GM18517 (cell line): ENCODE results near the gene ZNF219.

Source experiments
- ATAC-seq: cut with Tn5 transposase; IDR thresholded peaks from one replicate; pipeline ENCODE4 v1.9.1; 2021; ENCODE audit warnings: mild to moderate bottlenecking, moderate library complexity; ENCODE audit not compliant: unreplicated experiment

Gene ZNF219

DNA sequence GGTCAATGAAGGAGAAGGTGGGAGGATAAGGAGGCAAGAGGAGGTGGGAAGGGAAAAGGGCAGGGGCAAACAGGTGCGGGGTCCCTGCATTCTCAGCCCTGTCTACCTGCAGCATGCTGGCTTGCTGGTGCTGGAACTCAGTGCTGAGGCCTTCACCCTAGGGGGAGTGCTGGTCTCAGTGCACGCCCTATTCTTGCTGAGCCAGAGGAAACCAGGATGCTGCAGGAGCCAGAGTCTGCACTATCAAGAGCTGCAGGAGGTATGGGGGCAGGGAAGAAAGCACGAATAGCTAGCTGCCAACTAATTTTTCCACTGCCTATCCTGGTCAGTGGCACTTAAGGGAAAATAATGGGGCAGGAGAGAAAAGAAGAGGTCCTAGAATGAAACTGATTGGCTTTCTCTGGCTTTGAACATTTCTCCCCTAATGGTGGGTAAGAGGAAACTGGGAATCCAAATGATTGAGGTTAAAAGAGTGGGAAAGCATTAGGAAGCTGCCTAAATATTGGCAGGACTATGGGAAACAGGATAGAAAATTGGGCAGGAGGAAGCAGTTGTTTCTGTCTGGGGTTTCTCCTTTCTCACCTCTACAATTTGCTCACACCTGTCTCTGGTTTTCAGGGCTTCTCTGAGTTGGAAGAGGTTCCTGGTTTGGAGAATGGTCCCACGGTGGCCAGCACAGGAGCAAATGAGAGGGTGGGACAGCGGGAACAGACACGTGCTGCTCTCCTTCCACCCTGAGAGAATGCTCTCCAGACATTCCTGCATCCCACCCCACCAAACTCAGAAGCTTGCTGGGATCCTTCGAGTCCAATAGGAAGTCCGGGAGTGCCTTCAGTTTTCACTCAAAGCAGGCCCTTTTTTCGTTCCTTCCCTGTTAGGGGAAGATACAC is 4.3 kb upstream of the ZNF219 start:
- ATAC-seq = no peak

DNA sequence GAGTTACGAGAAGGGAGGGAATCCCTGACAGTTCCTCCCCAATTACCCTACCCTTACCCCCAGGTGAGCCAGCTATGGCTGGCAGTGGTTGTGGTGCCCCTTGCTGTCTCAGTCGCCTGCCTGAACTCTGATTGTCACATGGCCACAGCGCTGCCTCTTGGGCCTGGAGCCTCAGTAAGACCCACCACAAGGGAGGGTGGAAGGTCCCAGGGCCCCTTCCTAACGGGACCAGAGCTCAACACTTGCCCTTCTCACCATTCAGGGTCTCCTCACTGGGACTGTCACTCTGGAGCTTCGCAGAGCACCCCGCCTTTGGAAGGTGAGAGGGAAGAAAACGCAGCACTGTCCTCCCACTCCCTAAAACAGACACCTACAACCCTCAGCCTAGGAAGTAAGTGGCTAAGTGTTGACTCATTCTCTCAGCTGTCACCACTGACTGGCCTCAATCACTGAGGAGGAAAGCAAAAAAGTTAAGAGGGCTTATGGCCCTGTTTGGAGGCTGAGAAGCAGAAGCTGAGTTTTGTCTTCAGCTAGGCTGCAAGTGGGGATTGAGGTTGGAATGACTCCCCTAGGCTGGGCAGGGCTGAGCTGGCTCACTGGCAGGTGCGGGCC is 3.5 kb upstream of the ZNF219 start:
- ATAC-seq = no peak

DNA sequence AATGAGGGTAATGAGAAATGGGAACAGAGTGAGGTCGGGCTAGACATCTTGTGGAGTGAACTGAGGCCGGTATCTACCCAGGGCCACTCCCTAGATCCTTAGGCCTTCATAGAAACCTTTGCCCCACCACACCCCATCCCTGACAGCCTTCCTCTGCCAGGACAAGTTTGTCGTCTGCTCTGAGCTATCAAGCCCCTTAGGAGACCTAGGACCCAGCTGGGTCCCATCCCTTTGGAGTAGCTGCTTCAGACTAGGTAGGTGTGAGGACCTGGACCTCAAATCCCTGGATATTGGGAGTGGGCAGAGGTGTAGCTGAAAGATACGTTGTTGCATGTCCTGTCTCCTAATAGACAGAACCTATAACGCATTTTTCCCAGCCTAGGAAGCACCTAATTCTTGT is 2.5 kb upstream of the ZNF219 start, which contains the start of gene TMEM253:
TSS of gene TMEM253 (plus strand) at position 136 of the 400 bp plus-strand sequence. CDS start 278 bp downstream, outside the sequence.
- ATAC-seq = no peak

DNA sequence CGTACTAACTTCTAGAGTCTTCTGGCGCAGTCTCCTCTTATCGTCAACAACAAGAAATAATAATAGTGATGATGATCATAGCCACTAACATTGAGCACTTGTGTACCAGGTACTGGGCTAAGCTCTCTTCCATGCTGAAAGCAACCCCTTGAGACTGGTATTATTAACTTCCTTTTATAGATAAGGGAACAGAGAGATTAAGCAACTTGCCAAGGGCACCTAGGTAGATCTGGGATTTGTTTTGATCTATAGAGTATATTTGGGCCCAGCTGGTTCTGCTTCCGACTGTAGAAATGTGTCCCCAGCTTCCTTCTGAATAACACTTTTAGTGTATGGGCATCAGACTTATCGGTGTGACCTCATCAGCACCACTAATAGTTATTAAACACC is 1.1 kb upstream of the ZNF219 start:
- no peak for ATAC-seq

GRCh38 chr14:21098892-21099595 is 589 bp upstream of the ZNF219 start:
- no peak for ATAC-seq

GRCh38 chr14:21097636-21098075 is 799 bp downstream of the ZNF219 start:
- no peak for ATAC-seq

- no peak for ATAC-seq
Observed at GRCh38 chr14:21096978-21097635, 1.3 kb downstream of the ZNF219 start.

- ATAC-seq = no peak
Observed at GRCh38 chr14:21096438-21096837, 2.0 kb downstream of the ZNF219 start.

GRCh38 chr14:21095430-21096205 is 2.8 kb downstream of the ZNF219 start:
- ATAC-seq = no peak

DNA sequence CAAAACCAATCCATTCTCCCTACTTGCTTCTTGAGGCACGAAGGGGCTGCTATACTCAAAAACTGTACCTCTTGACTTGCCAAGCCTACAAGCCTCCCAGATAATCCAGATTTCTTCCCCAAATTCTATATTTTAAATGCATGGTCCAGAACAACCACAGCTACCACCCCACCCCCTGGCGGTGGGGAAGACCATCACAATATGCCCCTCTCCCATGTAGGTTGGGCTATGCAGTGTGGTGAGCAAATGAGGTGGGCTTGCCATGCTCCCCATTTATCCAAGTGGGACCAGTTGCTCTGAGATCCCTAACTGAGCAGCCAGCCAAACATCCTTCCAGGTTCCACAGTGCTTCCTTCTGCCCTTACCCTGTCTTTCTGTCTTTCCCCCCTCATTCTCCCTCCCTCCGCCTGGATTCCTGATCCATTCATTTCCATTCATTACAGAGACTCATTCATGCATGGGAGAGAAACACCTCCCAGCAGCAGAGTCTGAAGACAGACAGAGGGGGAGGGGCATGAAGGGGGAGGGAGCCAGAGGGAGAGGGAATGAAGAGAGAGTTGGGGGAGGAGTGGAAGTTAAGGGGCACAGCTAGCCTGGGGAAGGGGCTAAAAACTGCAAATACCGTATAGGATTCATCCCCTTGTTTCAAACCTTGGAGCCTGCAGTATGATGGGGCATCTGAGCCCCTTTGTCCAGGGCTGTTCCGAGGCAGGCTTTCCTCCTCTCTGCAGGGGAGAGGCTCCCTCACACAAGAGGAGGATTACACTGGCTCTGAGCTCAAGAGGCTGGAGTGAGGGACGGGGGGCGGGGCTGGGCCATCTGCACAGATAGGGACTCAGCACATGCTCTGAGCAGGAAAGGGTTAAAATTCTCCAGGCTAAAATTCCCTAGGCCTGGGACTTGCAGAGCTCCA is 4.4 kb downstream of the ZNF219 start:
- no peak for ATAC-seq

DNA sequence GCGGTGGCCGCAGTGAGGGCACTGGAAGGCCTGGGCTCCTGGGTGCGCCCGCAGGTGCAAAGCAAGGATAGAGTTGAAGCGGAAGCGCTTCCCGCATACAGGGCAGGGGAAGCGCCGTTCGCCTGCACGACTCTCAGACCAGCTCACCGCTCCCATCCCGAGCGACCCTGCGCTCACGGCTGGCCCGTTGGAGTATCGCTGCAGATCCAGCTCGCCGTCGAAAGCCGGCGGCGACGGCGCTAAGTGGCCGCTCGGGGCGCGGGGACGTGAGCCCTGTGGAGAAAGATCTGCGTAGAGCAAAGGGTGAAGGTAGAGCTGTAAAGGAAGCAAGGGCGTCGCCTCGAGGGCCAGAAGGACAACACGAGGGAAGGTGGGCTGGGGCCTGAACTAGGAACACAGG is 5.4 kb downstream of the ZNF219 start:
- ATAC-seq = no peak

DNA sequence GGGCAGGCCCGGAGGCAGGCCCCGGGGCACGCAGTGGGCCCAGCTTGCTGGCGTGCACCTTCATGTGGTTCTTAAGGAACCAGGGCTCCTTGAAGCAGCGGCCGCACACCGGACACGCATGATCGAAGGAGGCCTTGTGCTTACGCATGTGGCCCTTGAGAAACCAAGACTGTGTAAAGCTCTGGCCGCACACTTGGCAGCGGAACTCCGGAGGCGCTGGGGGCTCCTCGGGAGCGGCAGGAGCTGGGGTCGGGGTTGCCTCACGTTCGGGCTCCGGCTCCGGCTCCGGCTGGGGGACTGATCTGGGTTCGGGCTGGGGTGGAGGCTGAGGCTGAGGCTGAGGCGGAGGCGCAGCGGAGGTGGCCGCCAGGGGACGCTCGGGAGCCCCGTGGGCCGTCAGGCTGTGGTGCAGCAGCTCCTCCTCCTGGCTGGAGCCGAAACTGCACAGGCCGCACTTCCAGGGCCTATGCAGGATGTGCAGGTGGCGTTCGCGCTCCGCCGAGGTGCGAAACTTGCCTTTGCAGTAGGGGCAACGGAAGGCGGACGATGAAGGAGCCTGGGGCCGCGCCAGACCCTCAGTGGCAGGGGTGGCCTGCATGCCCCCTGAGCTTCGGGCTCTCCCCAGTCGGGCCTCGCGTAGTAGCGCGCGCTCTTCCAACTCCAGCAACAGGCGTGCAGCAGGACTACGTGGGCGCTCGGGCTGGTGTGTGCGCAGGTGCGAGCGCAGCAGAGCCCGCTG is 6.0 kb downstream of the ZNF219 start:
- peak; percentile 63 for ATAC-seq

DNA sequence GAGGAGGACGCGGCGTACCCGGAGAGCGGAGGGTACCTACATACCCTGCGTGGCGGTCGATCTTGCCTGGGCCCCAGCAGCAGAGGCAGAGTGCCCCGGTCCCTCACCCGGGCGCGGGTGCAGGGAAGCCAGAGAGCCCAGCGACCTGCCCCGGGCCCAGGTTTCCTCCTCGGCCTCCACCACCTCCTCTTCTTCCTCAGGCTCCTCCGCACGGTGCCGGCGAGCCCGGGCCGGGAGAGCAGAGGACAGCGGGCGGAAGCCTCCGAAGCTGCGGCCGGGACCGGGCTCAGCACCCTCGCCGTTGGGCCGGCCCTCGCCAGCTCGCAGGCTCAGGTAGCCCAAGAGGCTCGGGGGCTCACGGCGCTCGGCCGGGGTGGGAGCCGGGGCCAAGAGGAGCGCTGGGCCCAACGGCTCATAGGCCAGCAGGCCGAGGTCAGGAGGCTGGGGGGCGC is 6.6 kb downstream of the ZNF219 start:
- ATAC-seq = no peak

DNA sequence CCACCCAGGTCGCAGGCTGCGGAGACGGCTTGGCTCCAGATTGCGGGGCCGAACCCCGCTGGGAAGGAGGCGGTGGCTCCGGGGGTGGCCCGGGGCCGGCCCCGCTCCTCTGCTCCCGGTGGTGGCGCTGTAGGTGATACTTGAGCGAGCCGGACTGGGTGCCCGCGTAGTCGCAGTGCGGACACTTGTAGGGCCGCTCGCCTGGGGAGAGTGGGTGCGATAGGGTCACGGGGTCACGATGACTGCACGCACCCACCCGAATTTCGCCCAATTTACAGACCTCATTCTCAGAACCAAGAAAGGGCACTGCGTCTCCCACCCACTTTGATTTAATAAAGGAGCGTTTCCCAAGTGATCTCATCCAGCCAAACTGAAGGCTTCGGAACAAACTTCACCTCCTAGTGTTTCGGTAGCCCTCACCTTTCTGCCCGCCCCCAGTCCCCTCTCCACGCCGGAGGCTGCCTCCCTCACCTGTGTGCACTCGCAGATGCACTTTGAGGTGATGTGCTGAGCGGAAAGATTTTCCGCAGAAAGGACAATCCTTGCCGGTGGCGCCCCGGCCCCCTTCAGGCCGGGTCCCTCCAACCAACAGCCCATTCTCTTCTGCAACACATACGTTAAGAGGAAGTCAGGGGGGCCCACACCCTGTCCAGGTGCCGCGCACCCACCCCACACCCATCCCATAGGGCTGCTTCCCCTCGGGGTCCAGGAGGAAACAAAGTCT is 7.4 kb downstream of the ZNF219 start:
- ATAC-seq = no peak

- ATAC-seq = no peak
Observed at GRCh38 chr14:21090194-21090939, 8.1 kb downstream of the ZNF219 start.

DNA sequence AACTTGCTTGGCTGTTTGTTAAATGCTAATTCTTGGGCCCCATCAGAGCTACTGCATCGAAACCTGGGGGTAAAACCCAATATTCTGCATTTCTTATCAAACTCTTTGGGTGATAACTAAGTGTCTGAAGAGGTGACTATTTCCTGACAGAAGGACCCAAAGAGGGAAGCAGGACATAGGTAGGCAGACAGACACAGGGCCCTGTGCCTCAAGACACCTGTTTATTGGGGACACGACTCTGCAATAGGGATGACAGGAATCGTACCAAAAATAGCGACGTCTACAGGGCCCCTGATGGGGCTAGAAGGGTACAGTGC is 8.6 kb downstream of the ZNF219 start:
- ATAC-seq = no peak

DNA sequence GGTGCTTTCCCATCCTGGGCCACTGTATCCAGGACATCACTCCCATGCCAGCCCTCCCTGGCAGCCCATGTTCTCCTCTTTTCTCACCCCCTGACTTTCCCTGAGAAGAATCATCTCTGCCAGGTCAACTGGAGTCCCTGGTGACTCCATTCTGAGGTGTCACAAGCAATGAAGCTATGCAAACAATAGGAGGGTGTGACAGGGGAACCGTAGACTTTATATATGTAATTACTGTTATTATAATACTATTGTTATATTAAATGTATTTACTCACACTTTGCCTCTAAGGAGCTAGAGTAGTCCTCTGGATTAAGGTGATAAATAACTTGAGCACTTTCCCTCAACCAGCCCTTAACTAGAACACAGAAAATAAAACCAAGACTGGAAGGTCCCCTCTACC is 9.2 kb downstream of the ZNF219 start:
- no peak for ATAC-seq
